NCI-H526 treated with DMSO at 0.1 percent for 48 hours (cell line): ENCODE results near the gene EIF4G3.
"Not testable (repeated sequence)": the region's sequence is repeated elsewhere in the genome, so short reads cannot be mapped to it uniquely, and the experiment has no call there.

Source experiments
- DNase-seq: peaks from one replicate; lab custom pipeline; 2025; lab: John Stamatoyannopoulos, UW

The EIF4G3 gene

GRCh38 chr1:21188235-21188634, 11.5 kb upstream of the EIF4G3 start:
- DNase-seq: no peak

- no peak for DNase-seq
Observed at GRCh38 chr1:21185221-21185731, 8.6 kb upstream of the EIF4G3 start.

DNA sequence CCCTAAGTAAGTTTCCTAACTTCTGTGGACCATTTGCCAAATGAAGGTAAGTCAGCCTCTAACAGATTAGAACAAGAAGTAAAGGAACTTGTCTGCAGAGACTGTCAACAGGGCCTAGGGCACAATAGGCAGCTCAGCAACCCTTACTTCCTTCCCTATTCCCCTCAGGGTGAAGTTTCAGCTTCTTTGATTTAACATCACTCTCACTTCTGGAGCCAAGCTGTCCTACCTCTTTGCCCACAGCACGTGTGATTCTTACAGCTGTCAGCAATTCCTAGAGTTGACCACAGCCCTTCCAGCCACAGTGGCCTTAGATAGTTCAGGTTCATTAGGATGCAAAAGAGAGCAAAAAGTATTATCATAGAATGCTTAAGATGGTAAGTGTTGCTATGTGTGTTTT, 7.6 kb upstream of the EIF4G3 start:
- no peak for DNase-seq

DNA sequence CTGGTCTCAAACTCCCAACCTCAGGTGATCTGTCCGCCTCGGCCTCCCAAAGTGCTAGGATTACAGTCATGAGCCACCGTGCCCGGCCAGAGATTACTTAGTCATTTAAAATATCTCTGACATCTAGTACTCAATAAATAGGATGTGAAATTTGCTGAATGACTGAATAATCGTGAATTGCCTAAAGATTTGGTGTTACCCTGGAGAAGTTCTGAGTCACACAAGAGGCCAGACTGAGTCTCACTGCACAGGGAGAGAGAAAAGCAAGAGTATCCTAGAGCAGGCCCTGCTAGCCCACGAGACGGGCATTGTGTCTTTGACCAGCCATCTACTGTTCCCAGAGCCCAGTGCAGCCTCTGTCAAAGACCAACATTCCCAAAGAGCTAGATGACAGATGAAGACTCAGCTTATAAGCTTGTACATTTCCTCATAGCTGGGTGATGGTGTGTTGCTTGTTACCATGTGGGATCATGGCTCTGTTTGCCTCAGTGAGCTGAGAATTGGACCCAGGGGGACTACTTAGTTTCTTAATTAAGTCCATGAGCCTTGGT, 5.6 kb upstream of the EIF4G3 start:
- DNase-seq: no peak

GRCh38 chr1:21178271-21178670, 1.6 kb upstream of the EIF4G3 start:
- DNase-seq: not testable (repeated sequence)

GRCh38 chr1:21175670-21176581, 771 bp downstream of the EIF4G3 start:
- no peak for DNase-seq

GRCh38 chr1:21175324-21175669, 1.4 kb downstream of the EIF4G3 start:
- DNase-seq: no peak

DNA sequence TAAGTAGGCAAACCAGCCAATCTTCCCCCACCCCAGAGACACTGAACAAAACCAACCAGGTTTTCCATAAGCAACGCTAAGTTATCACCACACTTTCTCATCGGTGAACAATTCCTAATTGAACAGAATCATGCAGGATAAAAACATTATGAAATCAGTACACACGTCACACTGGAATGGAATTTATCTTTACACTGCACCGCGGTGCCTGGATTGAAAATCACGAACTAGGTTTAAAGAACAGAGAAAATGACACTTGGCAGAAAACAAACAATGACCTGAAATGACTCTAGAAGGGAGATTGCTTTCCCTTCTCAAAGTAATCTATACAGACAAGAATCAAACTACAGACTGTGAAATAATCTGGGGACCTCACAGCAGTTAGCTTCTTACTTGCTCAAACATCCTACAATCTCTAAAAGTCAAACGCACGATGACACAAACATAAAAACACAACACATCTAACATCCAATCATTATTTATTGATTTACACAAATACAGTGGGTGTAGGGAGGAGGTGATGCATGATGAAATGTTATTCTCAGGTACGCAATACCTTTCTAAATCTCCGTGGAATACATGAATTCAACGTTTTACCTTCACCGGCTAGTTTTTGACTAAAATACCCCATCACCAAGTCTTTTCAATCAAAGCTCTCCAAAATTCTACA, 1.9 kb downstream of the EIF4G3 start:
- DNase-seq: no peak

- DNase-seq: no peak
Observed at GRCh38 chr1:21174230-21174629, 2.5 kb downstream of the EIF4G3 start.

DNA sequence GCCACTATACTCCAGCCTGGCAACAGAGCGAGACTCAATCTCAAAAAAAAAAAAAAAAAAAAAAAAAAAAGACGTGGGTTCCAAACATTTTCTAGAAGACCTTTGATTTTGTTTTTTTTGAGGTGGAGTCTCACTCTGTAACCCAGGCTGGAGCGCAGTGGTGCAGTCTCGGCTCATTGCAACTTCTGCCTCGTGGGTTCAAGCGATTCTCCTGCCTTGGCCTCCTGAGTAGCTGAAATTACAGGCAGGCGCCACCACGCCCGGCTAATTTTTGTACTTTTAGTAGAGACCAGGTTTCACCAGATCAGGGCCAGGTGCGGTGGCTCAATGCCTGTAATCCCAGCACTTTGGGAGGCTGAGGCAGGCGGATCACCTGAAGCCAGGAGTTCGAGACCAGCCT, 3.6 kb downstream of the EIF4G3 start:
- not testable (repeated sequence) for DNase-seq

- DNase-seq: not testable (repeated sequence)
Observed at GRCh38 chr1:21170837-21171236, 5.9 kb downstream of the EIF4G3 start.

- DNase-seq: no peak
Observed at GRCh38 chr1:21168444-21168843, 8.3 kb downstream of the EIF4G3 start.

DNA sequence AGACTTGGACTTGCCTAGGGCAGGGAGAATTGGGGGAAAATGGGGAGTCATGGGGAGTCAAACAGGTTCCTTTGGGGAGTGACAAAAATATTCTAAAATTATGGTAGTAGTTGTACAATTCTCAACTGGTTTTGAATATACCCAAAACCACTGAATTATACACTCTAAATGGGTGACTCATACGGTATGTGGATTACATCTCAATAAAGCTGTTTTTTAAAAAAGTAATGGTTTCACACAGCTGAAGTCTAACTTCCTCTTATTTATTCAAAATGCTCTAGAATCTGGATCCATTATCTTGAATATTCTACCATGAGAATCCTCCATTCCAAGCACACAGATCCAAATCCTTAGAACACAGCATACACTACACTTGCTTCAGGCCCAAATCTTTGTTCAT, 11.1 kb downstream of the EIF4G3 start:
- no peak for DNase-seq

DNA sequence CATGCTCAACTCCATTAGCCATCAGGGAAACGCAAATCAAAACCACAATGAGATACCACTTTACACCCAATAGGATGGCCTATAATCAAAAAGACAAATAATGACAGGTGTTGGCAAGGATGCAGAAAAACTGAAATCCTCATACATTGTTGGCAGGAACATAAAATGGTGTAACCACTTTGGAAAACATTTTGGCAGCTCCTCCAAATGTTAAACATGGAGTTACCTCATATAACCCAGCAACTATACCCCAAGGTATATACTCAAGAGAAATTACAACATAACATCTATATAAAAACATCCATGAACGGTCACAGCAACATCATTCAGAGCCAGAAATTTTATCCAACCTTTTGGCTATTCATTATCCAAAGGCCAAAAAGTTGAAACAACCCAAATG, 11.6 kb downstream of the EIF4G3 start:
- DNase-seq: no peak

GRCh38 chr1:21164266-21164665, 12.4 kb downstream of the EIF4G3 start:
- no peak for DNase-seq

DNA sequence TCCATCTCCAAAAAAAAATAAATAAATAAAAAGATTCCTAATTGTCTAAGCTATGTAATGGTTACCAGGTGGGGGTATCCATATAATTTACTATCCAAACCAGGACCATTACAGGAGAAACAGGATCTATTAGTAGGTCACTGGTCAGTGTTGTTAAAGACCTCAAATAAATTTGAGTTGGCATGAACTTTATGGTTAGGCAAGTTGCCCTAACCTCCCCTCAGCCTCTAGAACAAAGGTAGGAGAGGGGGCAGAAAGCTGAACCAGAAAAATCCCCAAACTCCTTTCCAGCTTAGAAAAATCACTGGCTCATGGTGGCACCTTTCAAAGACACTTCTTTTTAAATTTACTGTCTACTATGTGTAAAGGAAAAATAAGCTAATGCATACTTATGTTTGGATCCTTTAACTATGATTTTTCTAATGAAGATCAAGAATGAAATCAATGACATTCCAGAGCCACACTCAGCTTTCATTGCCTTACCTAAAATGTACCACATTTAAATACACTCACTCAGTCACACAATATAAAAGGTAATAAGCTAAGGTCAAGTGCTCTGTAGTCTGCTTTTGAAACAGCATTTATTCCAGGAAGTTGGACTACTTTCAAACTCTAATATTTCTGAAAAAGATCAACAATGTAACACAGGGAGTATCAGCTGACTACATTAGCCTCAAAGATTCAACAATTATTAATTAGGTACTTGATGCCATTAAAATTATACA, 13.8 kb downstream of the EIF4G3 start:
- DNase-seq: no peak

GRCh38 chr1:21161842-21162241, 14.9 kb downstream of the EIF4G3 start:
- no peak for DNase-seq

- no peak for DNase-seq
Observed at GRCh38 chr1:21160263-21160796, 16.4 kb downstream of the EIF4G3 start.

- no peak for DNase-seq
Observed at GRCh38 chr1:21157868-21158267, 18.8 kb downstream of the EIF4G3 start.

DNA sequence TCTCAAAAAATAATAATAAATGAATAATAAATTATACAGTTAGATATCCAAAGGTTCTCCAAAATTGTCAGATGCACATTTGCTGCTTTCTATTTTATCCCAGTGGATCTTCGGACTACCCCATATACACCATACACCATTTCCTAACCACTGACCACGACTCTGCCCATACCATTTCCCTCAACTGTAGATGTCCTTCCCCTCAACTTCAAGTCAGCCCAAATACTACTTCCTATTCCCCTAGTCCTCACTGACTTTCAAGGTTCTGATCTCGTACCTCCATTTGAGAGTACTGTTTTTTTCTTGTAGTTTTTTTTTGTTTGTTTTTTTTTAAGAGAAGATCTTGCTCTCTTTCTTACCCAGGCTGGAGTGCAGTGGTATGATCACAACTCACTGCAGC, 19.6 kb downstream of the EIF4G3 start:
- DNase-seq: no peak

DNA sequence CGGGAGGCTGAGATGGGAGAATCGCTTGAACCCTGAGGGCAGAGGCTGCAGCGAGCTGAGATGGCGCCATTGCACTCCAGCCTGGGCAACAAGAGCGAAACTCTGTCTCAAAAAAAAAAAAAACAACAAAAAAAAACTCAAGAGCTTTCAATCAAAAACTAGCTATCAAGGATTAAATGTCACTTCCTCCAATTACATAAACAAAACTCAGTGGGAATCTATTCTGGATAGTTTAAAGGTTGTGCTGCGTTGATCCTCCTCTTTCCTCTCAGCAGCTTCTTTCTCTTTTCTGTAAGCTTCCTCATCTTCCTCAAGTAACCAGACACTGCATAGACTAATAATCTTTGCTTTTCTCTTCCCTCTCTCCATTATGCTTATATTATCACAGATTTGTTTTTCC, 20.7 kb downstream of the EIF4G3 start:
- DNase-seq: no peak

DNA sequence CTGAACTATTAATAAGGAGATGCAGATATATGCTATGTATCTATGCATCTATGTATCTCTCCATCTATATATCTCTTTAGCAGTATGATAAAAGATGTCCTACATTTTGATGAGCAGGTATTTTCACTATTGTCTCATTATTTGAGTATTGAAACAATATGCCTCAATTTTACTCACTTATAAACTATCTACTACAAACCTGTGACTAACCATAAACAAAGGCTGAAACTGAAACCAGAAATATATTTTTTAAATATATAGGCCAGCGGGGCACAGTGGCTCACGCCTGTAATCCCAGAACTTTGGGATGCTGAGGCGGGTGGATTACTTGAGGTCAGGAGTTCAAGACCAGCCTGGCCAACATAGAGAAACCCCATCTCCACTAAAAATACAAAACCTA, 22.0 kb downstream of the EIF4G3 start:
- DNase-seq: no peak
